ENCODE measurements around the gene SLC15A3. TPM values are rescaled to one million over a fixed set of nuclear protein-coding genes. Genes with fewer than 3 reads are reported as not detected.
A peak's percentile ranks its signal among the peaks of the same experiment; 100 is the strongest.

SLC15A3 gene
- total and polyA plus RNA-seq, 2 donors from 2014 or later = 26.6 to 27.0 TPM

DNA sequence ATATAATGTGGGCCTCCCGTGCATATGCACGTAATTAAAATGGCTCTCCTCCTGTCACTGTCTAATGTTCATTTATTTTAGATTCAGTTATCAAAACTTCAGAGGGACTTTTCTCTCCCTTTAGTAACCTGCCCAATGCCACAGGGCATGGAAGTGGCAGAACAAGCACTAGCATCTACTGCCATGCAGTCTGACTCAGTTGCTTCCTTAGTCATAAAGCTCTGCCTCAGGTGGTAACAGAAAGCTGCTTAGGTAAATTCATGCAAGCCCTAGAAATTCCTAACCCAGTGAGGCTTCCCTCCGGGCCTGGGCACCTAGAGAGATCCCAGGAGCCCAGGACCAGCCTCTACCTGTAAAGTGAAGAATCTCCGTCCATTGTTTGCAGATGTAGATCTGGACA lies 54.5 kb downstream of the SLC15A3 start:
- FAIRE-seq = no peak
- intact Hi-C loops (cut with DNase I) = loop anchor here (5.0 kb wide), 1 partner anchor 65 kb away; no protein-coding TSS in a partner anchor
- peaks cover 29 to 70% (median 51%) of the 10 kb centered on the region in 3 donors for H3K36me3 ChIP-seq (ENCODE audit: control insufficient read depth in 2 of 3, insufficient read depth in 3 of 3, low read length in 3 of 3)

GRCh38 chr11:60895687-60896086 lies 56.3 kb downstream of the SLC15A3 start:
- H3K4me3 ChIP-seq (ENCODE audit: low read length in 3 of 3) = no peak overlapping the region
- H3K27ac ChIP-seq (ENCODE audit: low read depth in 2 of 2, low read length in 2 of 2) = no peak overlapping the region
- TF ChIP-seq CTCF (IDR thresholded peaks at IDR 0.05; ENCODE audit: borderline replicate concordance, extremely low read depth, insufficient read depth) = no peak
- no peaks in the 10 kb centered on the region for H3K27me3 ChIP-seq (ENCODE audit: control insufficient read depth, insufficient read depth, low read length)
- DNase-seq (no peak), FAIRE-seq (no peak)
- no peak overlapping the region for H3K9ac ChIP-seq (ENCODE audit: low read length in 3 of 3)
- H3K36me3 ChIP-seq (ENCODE audit: control insufficient read depth in 2 of 3, insufficient read depth in 3 of 3, low read length in 3 of 3) = peaks cover 27 to 55% (median 43%) of the 10 kb centered on the region in 3 donors
- H3K4me1 ChIP-seq (ENCODE audit: control insufficient read depth in 2 of 3, insufficient read depth in 2 of 3, low read depth in 1 of 3, low read length in 3 of 3) = no peaks in the 10 kb centered on the region
- intact Hi-C loops (cut with DNase I) = loop anchor here (5.0 kb wide), 1 partner anchor 63 kb away; no protein-coding TSS in a partner anchor
- no peaks in the 10 kb centered on the region for H3K9me3 ChIP-seq (ENCODE audit: control insufficient read depth in 2 of 3, insufficient read depth in 1 of 3, low read length in 3 of 3)

More for the DNA sequence above, 54.5 kb downstream of the SLC15A3 start:
- no peak for DNase-seq
- no peak overlapping the region for H3K27ac ChIP-seq (ENCODE audit: low read depth in 2 of 2, low read length in 2 of 2)
- no peak overlapping the region for H3K9ac ChIP-seq (ENCODE audit: low read length in 3 of 3)
- no peak for TF ChIP-seq CTCF (IDR thresholded peaks at IDR 0.05; ENCODE audit: borderline replicate concordance, extremely low read depth, insufficient read depth)
- H3K4me1 ChIP-seq (ENCODE audit: control insufficient read depth in 2 of 3, insufficient read depth in 2 of 3, low read depth in 1 of 3, low read length in 3 of 3) = no peaks in the 10 kb centered on the region
- no peaks in the 10 kb centered on the region for H3K27me3 ChIP-seq (ENCODE audit: control insufficient read depth, insufficient read depth, low read length)
- H3K4me3 ChIP-seq (ENCODE audit: low read length in 3 of 3) = no peak overlapping the region
- H3K9me3 ChIP-seq (ENCODE audit: control insufficient read depth in 2 of 3, insufficient read depth in 1 of 3, low read length in 3 of 3) = no peaks in the 10 kb centered on the region

DNA sequence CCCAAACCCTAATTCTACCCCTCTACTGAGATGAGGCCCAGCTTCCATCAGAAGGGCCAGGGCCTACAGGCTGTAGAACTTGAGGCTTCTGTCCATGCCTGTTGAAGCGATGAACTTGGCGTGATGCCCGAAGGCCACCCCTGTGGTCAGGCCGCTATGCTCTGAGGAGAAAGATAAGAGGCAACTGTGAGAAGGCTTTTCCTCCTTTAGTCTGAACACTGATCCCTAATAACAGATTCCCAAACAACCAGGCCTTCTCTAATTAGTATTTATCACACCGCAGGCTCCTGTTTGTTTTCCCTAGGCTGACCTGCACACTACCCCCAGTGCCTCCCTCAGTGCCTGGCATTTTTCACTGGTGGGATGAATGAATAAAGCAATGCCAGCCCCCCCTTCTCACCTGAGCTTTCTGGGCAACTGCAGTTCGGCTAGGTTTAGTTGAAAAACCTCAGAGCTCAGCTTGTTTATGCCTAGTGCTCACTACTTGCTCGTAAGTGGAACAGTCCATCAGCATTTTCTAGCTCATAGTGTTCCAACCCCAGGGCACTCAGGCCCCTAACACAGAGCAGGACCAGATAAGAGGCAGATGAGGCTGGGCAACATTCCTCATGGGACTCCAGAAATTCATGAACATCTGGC lies 60.8 kb downstream of the SLC15A3 start:
- TF ChIP-seq CTCF (IDR thresholded peaks at IDR 0.05; ENCODE audit: borderline replicate concordance, extremely low read depth, insufficient read depth) = no peak
- FAIRE-seq = no peak
- peaks cover 3 to 19% (median 17%) of the 10 kb centered on the region in 3 donors for H3K36me3 ChIP-seq (ENCODE audit: control insufficient read depth in 2 of 3, insufficient read depth in 3 of 3, low read length in 3 of 3)

More for the DNA sequence above, 60.8 kb downstream of the SLC15A3 start:
- no peaks in the 10 kb centered on the region for H3K27me3 ChIP-seq (ENCODE audit: control insufficient read depth, insufficient read depth, low read length)
- no peaks in the 10 kb centered on the region for H3K9me3 ChIP-seq (ENCODE audit: control insufficient read depth in 2 of 3, insufficient read depth in 1 of 3, low read length in 3 of 3)
- H3K4me3 ChIP-seq (ENCODE audit: low read length in 3 of 3) = no peak overlapping the region
- DNase-seq = peak in 1 of 5 donors; percentile 37
- no peak overlapping the region for H3K27ac ChIP-seq (ENCODE audit: low read depth in 2 of 2, low read length in 2 of 2)
- intact Hi-C loops (cut with DNase I) = no loop called here
- H3K9ac ChIP-seq (ENCODE audit: low read length in 3 of 3) = no peak overlapping the region
- H3K4me1 ChIP-seq (ENCODE audit: control insufficient read depth in 2 of 3, insufficient read depth in 2 of 3, low read depth in 1 of 3, low read length in 3 of 3) = no peaks in the 10 kb centered on the region

Measured in kidney (tissue), 14 donors.